HFFc6 (cell line): ENCODE data around the gene WDR17. TPM values are rescaled to one million over a fixed set of nuclear protein-coding genes. Genes with fewer than 3 reads are reported as not detected.

Experiments
- DNase-seq: peaks from one replicate; pipeline ENCODE4 v3.0.0-alpha.2; 2018
- H3K27ac Mint-ChIP-seq: 2 replicates; pipeline ENCODE4 v1.8.0; 2020; ENCODE audit warnings: mild to moderate bottlenecking, mixed read lengths
- H3K27me3 Mint-ChIP-seq: 2 replicates; pipeline ENCODE4 v1.8.0; 2021; ENCODE audit warnings: mild to moderate bottlenecking, moderate library complexity, mixed read lengths; ENCODE audit not compliant: insufficient read depth
- H3K36me3 Mint-ChIP-seq: 2 replicates; pipeline ENCODE4 v1.8.0; 2021; ENCODE audit warnings: low read depth, mixed read lengths
- H3K4me1 Mint-ChIP-seq: 2 replicates; pipeline ENCODE4 v1.8.0; 2020; ENCODE audit warnings: low read depth, mixed read lengths
- H3K4me3 Mint-ChIP-seq: 2 replicates; pipeline ENCODE4 v1.8.0; 2020; ENCODE audit warnings: mild to moderate bottlenecking, moderate library complexity, mixed read lengths
- H3K9me3 Mint-ChIP-seq: 2 replicates; pipeline ENCODE4 v1.8.0; 2020; ENCODE audit warnings: mild to moderate bottlenecking, mixed read lengths
- total RNA-seq, 6 experiments: library from RNA; stranded (reverse); fragmentation: NEBNext Ultra II Directional; extraction: Animal tissue kit (Norgen Biotek cat#: 25700); gene quantifications; 2 replicates in 1 of 6; 3 replicates in 5 of 6; pipeline ENCODE4 v1.2.3, GENCODE V29; 2021
- TF ChIP-seq, protein P1 (sequence below): fragments of 200-600 bp; sonication (generic); IDR thresholded peaks from 2 replicates; pipeline ENCODE4 v1.5.0; 2021; ENCODE audit warnings: antibody characterized with exemption, mild to moderate bottlenecking

WDR17 gene
- total RNA-seq, 6 experiments from 2014 or later = not detected

- DNase-seq = no peak
- no peaks in the 10 kb centered on the region for H3K36me3 Mint-ChIP-seq
- no peaks in the 10 kb centered on the region for H3K4me1 Mint-ChIP-seq
- no peak overlapping the region for H3K27ac Mint-ChIP-seq
- no peaks in the 10 kb centered on the region; the same call in none of the 2 replicates for H3K27me3 Mint-ChIP-seq
- no peak overlapping the region for H3K4me3 Mint-ChIP-seq
- H3K9me3 Mint-ChIP-seq = no peaks in the 10 kb centered on the region
- TF ChIP-seq, protein P1, sequence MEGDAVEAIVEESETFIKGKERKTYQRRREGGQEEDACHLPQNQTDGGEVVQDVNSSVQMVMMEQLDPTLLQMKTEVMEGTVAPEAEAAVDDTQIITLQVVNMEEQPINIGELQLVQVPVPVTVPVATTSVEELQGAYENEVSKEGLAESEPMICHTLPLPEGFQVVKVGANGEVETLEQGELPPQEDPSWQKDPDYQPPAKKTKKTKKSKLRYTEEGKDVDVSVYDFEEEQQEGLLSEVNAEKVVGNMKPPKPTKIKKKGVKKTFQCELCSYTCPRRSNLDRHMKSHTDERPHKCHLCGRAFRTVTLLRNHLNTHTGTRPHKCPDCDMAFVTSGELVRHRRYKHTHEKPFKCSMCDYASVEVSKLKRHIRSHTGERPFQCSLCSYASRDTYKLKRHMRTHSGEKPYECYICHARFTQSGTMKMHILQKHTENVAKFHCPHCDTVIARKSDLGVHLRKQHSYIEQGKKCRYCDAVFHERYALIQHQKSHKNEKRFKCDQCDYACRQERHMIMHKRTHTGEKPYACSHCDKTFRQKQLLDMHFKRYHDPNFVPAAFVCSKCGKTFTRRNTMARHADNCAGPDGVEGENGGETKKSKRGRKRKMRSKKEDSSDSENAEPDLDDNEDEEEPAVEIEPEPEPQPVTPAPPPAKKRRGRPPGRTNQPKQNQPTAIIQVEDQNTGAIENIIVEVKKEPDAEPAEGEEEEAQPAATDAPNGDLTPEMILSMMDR = no peak
These were observed 11.9 kb upstream of the WDR17 start for GRCh38 chr4:176053785-176054184.

DNA sequence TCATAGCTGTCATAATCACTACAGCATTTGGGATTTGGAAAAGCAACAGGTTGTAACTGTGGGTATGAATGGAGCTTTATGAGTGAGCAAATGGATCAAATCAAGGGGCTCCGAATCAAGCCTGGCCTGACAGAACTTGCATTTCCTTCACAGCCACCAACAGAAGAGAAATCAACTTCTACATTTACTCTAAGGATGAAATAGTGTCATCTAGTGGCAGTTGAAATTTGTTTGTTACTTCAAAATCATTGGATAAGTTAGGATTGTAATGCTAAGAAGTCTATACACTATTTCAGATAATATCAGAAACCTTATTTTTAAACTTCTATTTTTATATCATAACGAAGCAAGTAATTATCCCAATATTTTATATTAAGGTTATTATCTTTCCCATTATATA, 10.7 kb upstream of the WDR17 start:
- Mint-ChIP-seq H3K9me3 (no peaks in the 10 kb centered on the region), H3K27ac (no peak overlapping the region), H3K4me1 (no peaks in the 10 kb centered on the region), H3K36me3 (no peaks in the 10 kb centered on the region), H3K4me3 (no peak overlapping the region), H3K27me3 (no peaks in the 10 kb centered on the region; the same call in none of the 2 replicates)
- TF ChIP-seq, protein P1 = peak; percentile 61
- DNase-seq = no peak

DNA sequence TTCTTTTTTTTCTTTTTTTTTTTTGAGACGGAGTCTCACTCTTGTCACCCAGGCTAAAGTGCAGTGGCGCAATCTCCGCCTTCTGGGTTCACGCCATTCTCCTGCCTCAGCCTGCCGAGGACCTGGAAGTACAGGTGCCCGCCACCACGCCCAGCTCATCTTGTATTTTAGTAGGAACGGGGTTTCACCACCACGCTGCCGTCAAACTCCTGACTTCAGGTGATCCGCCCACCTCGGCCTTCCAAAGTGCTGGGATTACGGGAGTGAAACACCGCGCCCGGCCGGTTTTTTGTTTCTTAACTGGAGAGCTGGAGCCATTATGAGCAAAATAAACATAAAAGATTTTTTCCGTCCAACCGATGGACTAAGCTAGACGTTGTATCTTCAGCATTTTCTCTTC, 1.9 kb upstream of the WDR17 start:
- Mint-ChIP-seq H3K27me3 (peaks cover 20% of the 10 kb centered on the region), H3K9me3 (no peaks in the 10 kb centered on the region), H3K36me3 (no peaks in the 10 kb centered on the region), H3K4me1 (no peaks in the 10 kb centered on the region), H3K27ac (no peak overlapping the region), H3K4me3 (no peak overlapping the region)
- DNase-seq = no peak
- TF ChIP-seq, protein P1 = no peak

GRCh38 chr4:176064539-176064938, 1.1 kb upstream of the WDR17 start:
- H3K36me3 Mint-ChIP-seq = no peaks in the 10 kb centered on the region
- no peak for DNase-seq
- no peak overlapping the region for H3K27ac Mint-ChIP-seq
- peaks cover 20% of the 10 kb centered on the region for H3K27me3 Mint-ChIP-seq
- H3K4me1 Mint-ChIP-seq = no peaks in the 10 kb centered on the region
- H3K4me3 Mint-ChIP-seq = no peak overlapping the region
- H3K9me3 Mint-ChIP-seq = no peaks in the 10 kb centered on the region
- TF ChIP-seq, protein P1 = no peak

GRCh38 chr4:176066757-176067156, 1.1 kb downstream of the WDR17 start:
- TF ChIP-seq, protein P1 = no peak
- H3K4me3 Mint-ChIP-seq = no peak overlapping the region
- no peak overlapping the region for H3K27ac Mint-ChIP-seq
- H3K9me3 Mint-ChIP-seq = no peaks in the 10 kb centered on the region
- H3K27me3 Mint-ChIP-seq = peaks cover 20% of the 10 kb centered on the region
- no peaks in the 10 kb centered on the region for H3K36me3 Mint-ChIP-seq
- no peaks in the 10 kb centered on the region for H3K4me1 Mint-ChIP-seq
- no peak for DNase-seq

GRCh38 chr4:176077561-176077960, 11.9 kb downstream of the WDR17 start:
- Mint-ChIP-seq H3K36me3 (no peaks in the 10 kb centered on the region), H3K9me3 (no peaks in the 10 kb centered on the region), H3K4me3 (no peak overlapping the region), H3K27me3 (no peaks in the 10 kb centered on the region; the same call in none of the 2 replicates), H3K4me1 (no peaks in the 10 kb centered on the region), H3K27ac (no peak overlapping the region)
- TF ChIP-seq, protein P1 = no peak
- DNase-seq = no peak
